Suprapubic skin (tissue), 3 donors: ENCODE data around the gene UPF3B.
"Not testable (repeated sequence)": the region's sequence is repeated elsewhere in the genome, so short reads cannot be mapped to it uniquely, and the experiment has no call there.

Experiments
- CTCF ChIP-seq, 2 donors: fragments of 200-600 bp in 1 of 2; fragments of 450-650 bp in 1 of 2; sonication (generic) in 1 of 2; IDR thresholded peaks; one replicate each; pipeline ENCODE4 v1.5.1; 2016 to 2019; ENCODE audit warnings: antibody characterized with exemption in 2 of 2, mild to moderate bottlenecking in 1 of 2, moderate library complexity in 1 of 2
- POLR2A ChIP-seq, 2 donors: fragments of 450-650 bp; IDR thresholded peaks; one replicate each; pipeline ENCODE4 v1.6.1; 2017; ENCODE audit warnings: antibody characterized with exemption in 2 of 2, mild to moderate bottlenecking in 2 of 2, moderate library complexity in 2 of 2

GRCh38 chrX:119821703-119822102 is 31.1 kb downstream of the UPF3B start:
- TF ChIP-seq CTCF, POLR2A (IDR thresholded peaks at IDR 0.05): not testable (repeated sequence)
